Astrocyte (in vitro differentiated cells and primary cell): ENCODE measurements around the gene LMCD1. TPM values are rescaled to one million over a fixed set of nuclear protein-coding genes. Genes with fewer than 3 reads are reported as not detected.

ENCODE experiments used
- DNase-seq: peaks from one replicate; pipeline ENCODE4 v3.0.0-alpha.2; 2010; ENCODE audit warnings: low read depth
- FAIRE-seq: peaks from 2 replicates; lab custom pipeline; 2011; peaks lifted over from hg19 to GRCh38; lab: Jason Lieb, UNC
- H2AFZ ChIP-seq: 2 replicates; pipeline ENCODE4 v1.6.0; 2012; ENCODE audit warnings: low read depth, low read length, inconsistent platforms
- H3K27ac ChIP-seq: 2 replicates; pipeline ENCODE4 v1.5.1; 2011; ENCODE audit warnings: low read depth, low read length, inconsistent platforms
- H3K27me3 ChIP-seq: 2 replicates; pipeline ENCODE4 v1.6.0; 2011; ENCODE audit warnings: low read length, inconsistent platforms; ENCODE audit not compliant: insufficient read depth
- H3K36me3 ChIP-seq: 2 replicates; pipeline ENCODE4 v1.5.1; 2011; ENCODE audit warnings: low read length, inconsistent platforms; ENCODE audit not compliant: insufficient read depth
- H3K4me1 ChIP-seq: 2 replicates; pipeline ENCODE4 v1.5.1; 2011; ENCODE audit warnings: low read length, inconsistent platforms; ENCODE audit not compliant: insufficient read depth
- H3K4me2 ChIP-seq: 2 replicates; pipeline ENCODE4 v1.6.0; 2012; ENCODE audit warnings: low read length, inconsistent platforms
- H3K4me3 ChIP-seq: 2 replicates; pipeline ENCODE4 v1.5.1; 2011; ENCODE audit warnings: low read depth, mild to moderate bottlenecking, low read length, inconsistent platforms; ENCODE audit not compliant: insufficient read depth
- H3K79me2 ChIP-seq: 2 replicates; pipeline ENCODE4 v1.6.0; 2012; ENCODE audit warnings: mild to moderate bottlenecking, low read length, inconsistent platforms; ENCODE audit not compliant: insufficient read depth
- H3K9ac ChIP-seq: 2 replicates; pipeline ENCODE4 v1.6.0; 2012; ENCODE audit warnings: mild to moderate bottlenecking, low read length, inconsistent platforms
- H3K9me3 ChIP-seq: 2 replicates; pipeline ENCODE4 v1.5.1; 2012; ENCODE audit warnings: low read depth, mild to moderate bottlenecking, low read length, inconsistent platforms; ENCODE audit not compliant: insufficient read depth
- H4K20me1 ChIP-seq: 2 replicates; pipeline ENCODE4 v1.6.0; 2012; ENCODE audit warnings: low read length, inconsistent platforms; ENCODE audit not compliant: insufficient read depth
- H3K27ac Mint-ChIP-seq: one replicate; pipeline ENCODE4 v1.8.0; 2021; ENCODE audit warnings: mild to moderate bottlenecking, mixed read lengths; ENCODE audit not compliant: unreplicated experiment
- H3K27me3 Mint-ChIP-seq: one replicate; pipeline ENCODE4 v1.8.0; 2021; ENCODE audit warnings: low read depth, mixed read lengths; ENCODE audit not compliant: unreplicated experiment
- H3K36me3 Mint-ChIP-seq: one replicate; pipeline ENCODE4 v1.8.0; 2021; ENCODE audit warnings: low read depth, mixed read lengths; ENCODE audit not compliant: unreplicated experiment
- H3K4me1 Mint-ChIP-seq: one replicate; pipeline ENCODE4 v1.8.0; 2021; ENCODE audit warnings: low read depth, mixed read lengths; ENCODE audit not compliant: unreplicated experiment
- H3K4me3 Mint-ChIP-seq: one replicate; pipeline ENCODE4 v1.8.0; 2021; ENCODE audit warnings: mild to moderate bottlenecking, moderate library complexity, mixed read lengths; ENCODE audit not compliant: unreplicated experiment
- H3K9me3 Mint-ChIP-seq: one replicate; pipeline ENCODE4 v1.8.0; 2021; ENCODE audit warnings: mild to moderate bottlenecking, mixed read lengths; ENCODE audit not compliant: unreplicated experiment
- EZH2 ChIP-seq: IDR thresholded peaks from 2 replicates; pipeline ENCODE4 v1.6.1; 2012; ENCODE audit warnings: mild to moderate bottlenecking, low read length, inconsistent platforms; ENCODE audit not compliant: insufficient read depth
- total RNA-seq: library from RNA; stranded (reverse); gene quantifications from 2 replicates; pipeline ENCODE4 v1.2.1, GENCODE V29; 2021
- TF ChIP-seq, protein P1 (sequence below): IDR thresholded peaks from 2 replicates; pipeline ENCODE4 v1.5.1; 2011; ENCODE audit warnings: low read depth, mild to moderate bottlenecking, inconsistent platforms, low read length, moderate library complexity; ENCODE audit not compliant: insufficient read depth

LMCD1 gene
- total RNA-seq, 1 donor from 2014 or later = 374 TPM

DNA sequence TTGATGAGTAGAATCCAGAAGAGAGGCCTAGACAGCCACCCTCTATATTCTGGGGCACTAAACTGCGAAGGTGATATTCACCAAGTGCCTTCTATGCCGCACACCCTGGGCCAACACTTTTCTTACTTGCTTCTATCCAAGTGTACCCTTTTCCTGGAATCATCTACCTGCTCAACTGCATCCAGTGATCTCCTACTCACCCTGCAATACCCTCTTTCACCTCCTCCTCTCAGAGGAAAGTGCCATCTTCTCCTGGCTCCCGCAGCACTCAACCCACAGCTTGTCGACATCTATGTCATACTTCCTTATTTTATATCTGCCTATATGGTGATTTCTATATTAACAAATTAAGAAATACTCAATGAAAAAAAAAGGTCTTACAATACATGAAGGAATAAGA is 28.6 kb upstream of the LMCD1 start:
- no peak overlapping the region for H3K4me3 Mint-ChIP-seq
- no peak overlapping the region for H3K9ac ChIP-seq
- no peak for FAIRE-seq

DNA sequence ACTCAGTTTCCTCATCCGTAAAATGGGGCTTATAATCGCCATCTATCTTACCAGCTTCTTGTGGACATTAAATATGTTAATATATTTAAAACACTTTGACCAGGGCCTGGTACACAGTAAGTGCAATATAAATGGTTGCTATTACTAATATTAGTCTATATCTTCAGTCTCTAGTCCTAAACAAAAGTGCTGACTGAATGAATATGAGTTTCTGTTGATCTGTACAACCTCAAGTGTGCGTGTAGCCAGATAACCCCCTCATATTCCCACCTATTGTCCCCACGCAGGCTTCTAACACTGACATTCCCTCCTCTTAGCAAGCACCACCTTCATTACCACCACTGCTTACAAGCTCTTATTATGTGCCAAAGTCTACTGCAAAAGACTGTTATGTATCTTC is 27.6 kb upstream of the LMCD1 start:
- H3K4me1 ChIP-seq = no peaks in the 10 kb centered on the region
- Mint-ChIP-seq H3K36me3 (no peaks in the 10 kb centered on the region), H3K27me3 (no peaks in the 10 kb centered on the region), H3K4me1 (no peaks in the 10 kb centered on the region), H3K9me3 (peaks cover 2% of the 10 kb centered on the region), H3K4me3 (no peak overlapping the region), H3K27ac (no peak overlapping the region)
- H3K27me3 ChIP-seq = no peaks in the 10 kb centered on the region
- FAIRE-seq (no peak), DNase-seq (no peak)
- TF ChIP-seq EZH2 = no peak
- TF ChIP-seq, protein P1, sequence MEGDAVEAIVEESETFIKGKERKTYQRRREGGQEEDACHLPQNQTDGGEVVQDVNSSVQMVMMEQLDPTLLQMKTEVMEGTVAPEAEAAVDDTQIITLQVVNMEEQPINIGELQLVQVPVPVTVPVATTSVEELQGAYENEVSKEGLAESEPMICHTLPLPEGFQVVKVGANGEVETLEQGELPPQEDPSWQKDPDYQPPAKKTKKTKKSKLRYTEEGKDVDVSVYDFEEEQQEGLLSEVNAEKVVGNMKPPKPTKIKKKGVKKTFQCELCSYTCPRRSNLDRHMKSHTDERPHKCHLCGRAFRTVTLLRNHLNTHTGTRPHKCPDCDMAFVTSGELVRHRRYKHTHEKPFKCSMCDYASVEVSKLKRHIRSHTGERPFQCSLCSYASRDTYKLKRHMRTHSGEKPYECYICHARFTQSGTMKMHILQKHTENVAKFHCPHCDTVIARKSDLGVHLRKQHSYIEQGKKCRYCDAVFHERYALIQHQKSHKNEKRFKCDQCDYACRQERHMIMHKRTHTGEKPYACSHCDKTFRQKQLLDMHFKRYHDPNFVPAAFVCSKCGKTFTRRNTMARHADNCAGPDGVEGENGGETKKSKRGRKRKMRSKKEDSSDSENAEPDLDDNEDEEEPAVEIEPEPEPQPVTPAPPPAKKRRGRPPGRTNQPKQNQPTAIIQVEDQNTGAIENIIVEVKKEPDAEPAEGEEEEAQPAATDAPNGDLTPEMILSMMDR = no peak
- no peak overlapping the region for H3K4me2 ChIP-seq
- no peak overlapping the region for H3K27ac ChIP-seq
- H4K20me1 ChIP-seq = no peaks in the 10 kb centered on the region
- no peak overlapping the region for H3K9ac ChIP-seq
- H2AFZ ChIP-seq = no peak overlapping the region
- no peaks in the 10 kb centered on the region for H3K36me3 ChIP-seq
- no peaks in the 10 kb centered on the region for H3K79me2 ChIP-seq
- H3K9me3 ChIP-seq = no peaks in the 10 kb centered on the region
- H3K4me3 ChIP-seq = no peak overlapping the region

More for the DNA sequence above, 28.6 kb upstream of the LMCD1 start:
- no peaks in the 10 kb centered on the region for H3K27me3 ChIP-seq
- no peak overlapping the region for H3K27ac Mint-ChIP-seq
- no peaks in the 10 kb centered on the region for H3K36me3 ChIP-seq
- no peak overlapping the region for H3K4me3 ChIP-seq
- no peaks in the 10 kb centered on the region for H3K4me1 ChIP-seq
- no peaks in the 10 kb centered on the region for H3K27me3 Mint-ChIP-seq
- H3K9me3 ChIP-seq = no peaks in the 10 kb centered on the region
- H3K4me2 ChIP-seq = no peak overlapping the region
- no peaks in the 10 kb centered on the region for H4K20me1 ChIP-seq
- H3K27ac ChIP-seq = no peak overlapping the region
- H3K79me2 ChIP-seq = no peaks in the 10 kb centered on the region
- DNase-seq = no peak
- TF ChIP-seq, protein P1 = no peak
- no peak for TF ChIP-seq EZH2
- no peaks in the 10 kb centered on the region for H3K9me3 Mint-ChIP-seq
- H3K36me3 Mint-ChIP-seq = no peaks in the 10 kb centered on the region
- no peak overlapping the region for H2AFZ ChIP-seq
- no peaks in the 10 kb centered on the region for H3K4me1 Mint-ChIP-seq

DNA sequence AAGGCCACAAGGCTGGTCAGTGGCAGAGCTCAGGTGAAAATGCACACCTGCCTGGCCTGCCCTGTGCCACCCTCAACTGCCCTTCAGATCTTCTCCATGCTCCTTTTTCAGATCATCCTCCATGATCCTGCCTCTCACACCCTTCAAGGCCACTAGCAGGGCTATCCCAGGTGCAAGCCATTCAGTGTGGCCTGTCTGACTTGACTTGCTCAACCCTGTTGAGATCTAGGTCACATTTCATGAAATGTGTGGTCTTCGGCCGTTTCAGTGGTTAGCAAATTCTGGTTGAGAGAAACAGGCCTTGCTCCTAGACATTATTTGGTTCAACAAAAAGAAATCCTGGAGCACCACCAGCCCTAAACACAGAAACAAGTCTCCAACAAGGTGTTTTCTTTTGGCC is 26.6 kb upstream of the LMCD1 start:
- Histone ChIP-seq H3K79me2 (no peaks in the 10 kb centered on the region), H2AFZ (no peak overlapping the region), H3K4me3 (no peak overlapping the region), H3K27me3 (no peaks in the 10 kb centered on the region), H3K4me1 (no peaks in the 10 kb centered on the region), H3K36me3 (no peaks in the 10 kb centered on the region), H3K9me3 (no peaks in the 10 kb centered on the region), H3K27ac (no peak overlapping the region), H3K9ac (no peak overlapping the region), H4K20me1 (no peaks in the 10 kb centered on the region), H3K4me2 (no peak overlapping the region)
- no peaks in the 10 kb centered on the region for H3K4me1 Mint-ChIP-seq
- no peak for TF ChIP-seq EZH2
- TF ChIP-seq, protein P1 = no peak
- peaks cover 3% of the 10 kb centered on the region for H3K9me3 Mint-ChIP-seq
- FAIRE-seq (no peak), DNase-seq (no peak)
- H3K36me3 Mint-ChIP-seq = no peaks in the 10 kb centered on the region
- no peak overlapping the region for H3K4me3 Mint-ChIP-seq
- H3K27me3 Mint-ChIP-seq = no peaks in the 10 kb centered on the region
- H3K27ac Mint-ChIP-seq = no peak overlapping the region
